H4 (cell line): ENCODE measurements around the gene OR52B4. TPM values are rescaled to one million over a fixed set of nuclear protein-coding genes. Genes with fewer than 3 reads are reported as not detected.
"Not testable (repeated sequence)": the region's sequence is repeated elsewhere in the genome, so short reads cannot be mapped to it uniquely, and the experiment has no call there.

Source experiments
- DNase-seq: peaks from one replicate; pipeline ENCODE4 v3.0.0-alpha.2; 2015; ENCODE audit warnings: low spot score
- total RNA-seq: library from RNA; depleted of rRNA; stranded (reverse); fragments of >200 nt; shearing (Covaris generic); gene quantifications from 2 replicates; pipeline ENCODE4 v1.2.3, GENCODE V29; 2014; rRNA removed

OR52B4 gene
- not detected in 2 replicates for total RNA-seq

- no peak for DNase-seq
Measured at GRCh38 chr11:4368286-4368685, at the start of gene OR52B4. Gene OR52B4 (minus strand): TSS chr11:4368386. CDS start chr11:4368295, 91 bp downstream.

DNA sequence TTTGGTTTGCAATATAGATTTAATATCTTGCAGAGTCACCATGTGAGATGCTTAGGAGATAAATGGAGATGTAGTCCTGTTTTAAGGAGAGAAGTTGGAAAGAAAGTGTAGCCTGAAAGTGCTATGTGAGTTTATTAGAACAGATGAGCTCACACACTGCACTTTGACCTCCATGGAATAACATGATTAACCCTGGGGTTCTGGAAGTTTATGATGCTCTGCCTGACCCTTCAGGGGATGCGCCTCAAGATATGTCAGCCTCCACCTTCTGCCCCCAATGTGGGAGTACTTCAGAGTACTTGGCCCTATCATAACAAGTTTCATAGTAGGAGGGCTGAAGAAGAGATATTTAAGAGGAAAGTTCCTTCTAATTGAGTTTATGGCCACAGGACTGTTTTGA lies 48.6 kb upstream of the OR52B4 start:
- no peak for DNase-seq

DNA sequence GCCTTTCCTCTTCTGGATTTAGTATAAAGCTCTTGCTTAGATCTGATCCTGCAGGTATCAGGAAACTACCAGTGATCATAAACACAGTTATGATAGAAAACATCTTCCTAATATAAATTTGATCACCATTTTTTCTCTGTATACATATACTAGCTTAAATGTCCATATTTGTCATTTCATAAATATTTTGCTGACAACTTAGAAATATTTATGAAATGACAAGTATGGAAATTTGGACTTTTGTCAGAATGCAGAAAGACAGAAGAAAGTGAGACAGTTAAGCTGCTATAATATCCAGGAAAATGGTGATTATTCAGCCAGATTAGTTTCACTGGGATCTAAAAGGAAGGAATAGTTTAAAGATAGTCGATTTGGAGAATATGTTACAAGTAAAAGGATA lies 48.1 kb upstream of the OR52B4 start:
- no peak for DNase-seq

DNA sequence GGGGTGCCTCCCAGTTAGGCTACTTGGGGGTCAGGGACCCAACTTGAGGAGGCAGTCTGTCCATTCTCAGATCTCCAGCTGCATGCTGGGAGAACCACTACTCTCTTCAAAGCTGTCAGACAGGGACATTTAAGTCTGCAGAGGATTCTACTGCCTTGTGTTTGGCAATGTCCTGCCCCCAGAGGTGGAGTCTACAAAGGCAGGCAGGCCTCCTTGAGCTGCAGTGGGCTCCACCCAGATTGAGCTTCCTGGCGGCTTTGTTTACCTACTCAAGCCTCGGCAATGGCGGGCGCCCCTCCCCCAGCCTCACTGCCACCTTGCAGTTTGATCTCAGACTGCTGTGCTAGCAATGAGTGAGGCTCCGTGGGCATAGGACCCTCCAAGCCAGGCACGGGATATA lies 38.0 kb upstream of the OR52B4 start:
- not testable (repeated sequence) for DNase-seq

GRCh38 chr11:4393858-4394223 lies 25.7 kb upstream of the OR52B4 start:
- no peak for DNase-seq

- peak; percentile 90 for DNase-seq
Measured at GRCh38 chr11:4393209-4393857, 25.1 kb upstream of the OR52B4 start, which contains the start of gene TRIM21. Gene TRIM21 (minus strand): TSS chr11:4393702. CDS start chr11:4390409, 3,293 bp downstream.

DNA sequence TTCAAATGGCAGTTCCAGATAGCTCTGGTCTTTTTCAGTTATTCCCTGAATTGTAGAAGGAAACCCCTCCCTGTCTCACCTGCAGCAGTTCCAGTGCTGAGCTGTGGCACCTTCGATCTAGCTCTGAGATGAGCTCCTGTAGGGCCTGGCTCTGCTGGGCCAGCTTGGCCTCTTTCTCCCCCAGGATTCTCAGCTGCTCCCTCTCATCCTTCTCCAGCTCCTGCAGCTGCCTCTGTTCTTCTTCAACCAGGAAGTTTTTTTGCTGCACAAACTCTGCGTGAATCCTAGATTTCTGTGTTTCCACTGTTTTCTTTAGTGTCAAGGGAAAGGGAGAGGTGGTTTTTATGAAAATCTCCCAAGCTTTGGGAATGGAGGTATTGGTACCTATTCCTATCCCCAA lies 20.0 kb upstream of the OR52B4 start:
- DNase-seq = no peak

GRCh38 chr11:4385978-4386740 lies 18.0 kb upstream of the OR52B4 start:
- no peak for DNase-seq

DNA sequence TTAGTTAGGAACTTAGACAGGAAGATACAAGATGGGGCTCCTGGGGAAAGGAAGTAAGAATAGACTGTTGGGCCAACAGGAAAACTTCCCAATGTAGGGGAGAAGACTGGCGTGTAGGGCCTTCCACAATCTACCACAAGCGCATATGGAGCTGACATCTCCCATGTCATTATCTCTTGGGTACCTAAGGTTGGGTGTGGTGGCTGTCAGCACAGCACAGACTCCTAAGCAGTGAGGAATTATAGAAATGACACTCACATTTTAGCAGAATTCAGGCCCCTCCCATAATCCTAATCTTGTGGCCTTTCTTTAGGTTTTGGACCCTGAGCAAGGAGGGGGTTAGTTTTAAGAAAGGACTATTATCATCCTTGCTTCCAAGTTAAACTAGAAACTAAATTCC lies 13.7 kb upstream of the OR52B4 start:
- no peak for DNase-seq

GRCh38 chr11:4375431-4376140 lies 7.4 kb upstream of the OR52B4 start:
- DNase-seq = no peak

DNA sequence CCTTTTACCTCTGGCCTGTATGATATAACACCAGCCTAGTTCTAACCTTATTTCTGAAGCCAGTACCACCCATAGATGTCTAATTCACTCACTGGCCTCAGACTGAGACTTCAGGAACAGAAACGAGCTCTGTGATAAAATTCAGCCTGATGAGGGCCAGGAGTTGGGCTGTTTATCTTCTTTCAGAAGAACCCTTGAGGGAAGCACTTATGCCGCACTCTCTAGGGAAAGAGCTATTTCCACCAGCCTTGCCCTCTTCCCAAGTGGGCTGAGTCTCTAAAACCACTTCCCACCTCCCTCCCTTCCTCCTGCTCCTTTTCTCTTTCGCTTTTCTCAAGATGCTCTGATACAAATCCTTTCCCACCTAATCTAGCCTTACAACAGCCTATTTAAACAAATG lies 2.0 kb upstream of the OR52B4 start:
- DNase-seq = no peak

GRCh38 chr11:4348142-4348541 lies 20.0 kb downstream of the OR52B4 start:
- DNase-seq = not testable (repeated sequence)

GRCh38 chr11:4345366-4345765 lies 22.8 kb downstream of the OR52B4 start:
- DNase-seq = not testable (repeated sequence)

DNA sequence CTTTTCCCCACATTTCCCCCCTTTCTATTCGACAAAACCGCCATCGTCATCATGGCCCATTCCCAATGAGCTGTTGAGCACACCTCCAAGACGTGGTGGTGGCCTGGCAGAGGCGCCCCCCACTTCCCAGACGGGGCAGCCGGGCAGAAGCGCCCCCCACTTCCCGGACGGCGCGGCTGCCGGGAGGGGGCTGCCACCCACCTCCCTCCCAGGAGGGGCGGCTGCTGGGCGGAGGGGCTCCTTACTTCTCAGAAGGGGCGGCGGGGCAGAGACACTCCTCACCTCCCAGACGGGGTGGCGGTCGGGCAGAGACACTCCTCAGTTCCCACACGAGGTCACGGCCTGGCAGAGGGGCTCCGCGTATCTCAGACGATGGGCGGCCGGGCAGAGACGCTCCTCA lies 33.8 kb downstream of the OR52B4 start:
- DNase-seq = not testable (repeated sequence)

Other genes with a start within 250 kb of the OR52B4 start
- 34.9 and 40.5 TPM in 2 replicates for gene TRIM21, start 25.3 kb upstream of the OR52B4 start, total RNA-seq
- not detected in 2 replicates for gene OR52K2, start 80.9 kb upstream of the OR52B4 start, total RNA-seq
- not detected in 2 replicates for gene OR52K1, start 114.3 kb upstream of the OR52B4 start, total RNA-seq
- gene OR52M1, start 176.8 kb upstream of the OR52B4 start, total RNA-seq = not detected in 2 replicates
- not detected in 2 replicates for gene OR52I2, start 213.4 kb upstream of the OR52B4 start, total RNA-seq
- not detected in 2 replicates for gene OR52I1, start 225.7 kb upstream of the OR52B4 start, total RNA-seq
- 16.6 and 25.6 TPM in 2 replicates for gene TRIM68, start 239.8 kb upstream of the OR52B4 start, total RNA-seq